Sigmoid colon (tissue), 7 donors: ENCODE measurements around the gene NTF3. TPM values are rescaled to one million over a fixed set of nuclear protein-coding genes. Genes with fewer than 3 reads are reported as not detected.

Source experiments
- DNase-seq: peaks from one replicate; pipeline ENCODE4 v3.0.0-alpha.2; 2019
- H3K27ac ChIP-seq, 4 donors: fragments of 200-600 bp; sonication (generic); one replicate each; pipeline ENCODE4 v1.5.1; 2016 to 2019; ENCODE audit warnings: mild to moderate bottlenecking in 1 of 4
- H3K27me3 ChIP-seq, 3 donors: fragments of 200-600 bp; sonication (generic); one replicate each; pipeline ENCODE4 v1.5.1; 2019; ENCODE audit warnings: mild to moderate bottlenecking in 1 of 3
- H3K36me3 ChIP-seq, 4 donors: fragments of 200-600 bp; sonication (generic); one replicate each; pipeline ENCODE4 v1.5.1; 2016 to 2019
- H3K4me1 ChIP-seq, 4 donors: fragments of 200-600 bp; sonication (generic); one replicate each; pipeline ENCODE4 v1.5.1; 2017 to 2019
- H3K4me3 ChIP-seq, 4 donors: fragments of 200-600 bp; sonication (generic); one replicate each; pipeline ENCODE4 v1.5.1; 2017 to 2019; ENCODE audit warnings: mild to moderate bottlenecking in 2 of 4, moderate library complexity in 1 of 4
- H3K9me3 ChIP-seq, 4 donors: fragments of 200-600 bp in 3 of 4; sonication (generic) in 3 of 4; one replicate each; pipeline versions ENCODE4 v1.5.1 to v1.6.1; 2013 to 2019
- EP300 ChIP-seq, 4 donors: sonication (generic); formaldehyde crosslinking; IDR thresholded peaks; one replicate each; pipeline ENCODE4 v1.6.1; 2017; ENCODE audit warnings: antibody characterized with exemption in 4 of 4
- POLR2A ChIP-seq, 2 donors: fragments of 450-650 bp; IDR thresholded peaks; one replicate each; pipeline ENCODE4 v1.6.1; 2016; ENCODE audit warnings: antibody characterized with exemption in 2 of 2, mild to moderate bottlenecking in 2 of 2, moderate library complexity in 2 of 2
- POLR2AphosphoS5 ChIP-seq, 4 donors: sonication (generic); formaldehyde crosslinking; IDR thresholded peaks; one replicate each; pipeline ENCODE4 v1.6.1; 2017; ENCODE audit warnings: antibody characterized with exemption in 4 of 4
- WGBS, 2 donors: extraction: QIAGEN DNeasy Blood & Tissue Kit; methylation state at CpG; one replicate each; pipeline ENCODE4 v1.1.7; 2013; 5-methylcytosine and 5-hydroxymethylcytosine counted together
- intact Hi-C: fragments of 100-400 bp; cut with DNase I; formaldehyde crosslinking; loops from one replicate; pipeline ENCODE4 v1.15.1; 2023
- polyA plus RNA-seq, 3 donors: library from polyadenylated mRNA; stranded (reverse); fragments of 200-250 nt; gene quantifications; one replicate each; pipeline ENCODE4 v1.2.3, GENCODE V29; 2013
- total RNA-seq, 4 donors: library from RNA; depleted of rRNA; stranded (reverse); fragments of >200 nt; gene quantifications; one replicate each; pipeline ENCODE4 v1.1.0, GENCODE V29; 2016
- TF ChIP-seq, protein P1 (sequence below), 4 experiments: fragments of 450-650 bp in 3 of 4; fragments of 200-600 bp in 1 of 4; IDR thresholded peaks; one replicate each; pipeline ENCODE4 v1.5.1; 2016 to 2019; ENCODE audit warnings: antibody characterized with exemption in 4 of 4, mild to moderate bottlenecking in 3 of 4, moderate library complexity in 2 of 4
- donor health status: healthy with polysubstance abuse.
- donor health status: Bipolar disorder and iron deficiency.
- donor health status: healthy.

NTF3 gene
- total and polyA plus RNA-seq, 7 donors = 0.71 to 1.8 (median 0.95) TPM; not detected in 2

DNA sequence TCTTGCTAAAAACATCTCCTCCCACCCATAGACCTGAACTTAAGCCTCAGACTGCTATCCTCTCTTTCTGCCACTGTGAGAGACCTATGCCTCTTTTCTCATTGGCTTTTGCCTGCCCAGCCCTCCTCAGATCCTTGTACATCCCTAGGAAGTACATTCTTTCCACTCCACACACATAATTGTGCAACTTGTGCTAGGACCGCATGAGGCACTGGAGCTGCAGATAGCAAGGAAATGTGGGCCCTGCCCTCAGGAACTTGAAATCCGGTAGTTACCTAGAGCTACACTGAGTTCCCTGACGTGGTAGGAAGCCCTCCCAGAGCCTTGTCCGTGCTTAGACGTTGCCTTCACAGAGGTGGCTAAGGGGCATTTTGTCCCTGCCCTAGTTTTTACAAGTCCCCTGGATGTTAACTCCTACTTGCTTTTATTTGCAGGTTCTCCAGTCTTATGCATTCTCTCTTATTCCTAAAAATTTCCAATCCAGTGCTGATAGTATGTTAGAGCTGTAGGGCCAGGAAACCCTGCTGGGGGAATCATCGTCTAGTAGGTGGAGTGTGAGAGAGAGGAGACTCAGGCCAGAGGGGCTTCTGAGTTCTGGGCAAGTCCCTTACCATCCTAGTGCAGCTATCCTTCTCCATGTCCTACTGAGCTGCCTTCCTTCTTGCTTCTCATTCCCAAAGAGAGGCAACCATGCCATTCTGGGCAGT, 41.3 kb downstream of the NTF3 start:
- no peaks in the 10 kb centered on the region for H3K9me3 ChIP-seq
- intact Hi-C loops = no loop called here
- no peaks in the 10 kb centered on the region for H3K27me3 ChIP-seq
- H3K4me3 ChIP-seq = no peak overlapping the region
- no peaks in the 10 kb centered on the region for H3K36me3 ChIP-seq
- H3K27ac ChIP-seq = no peak overlapping the region
- no peaks in the 10 kb centered on the region for H3K4me1 ChIP-seq
- 81 to 83% methylated on average over 6 of the region's 6 CpGs for WGBS, 2 donors
- TF ChIP-seq, protein P1, sequence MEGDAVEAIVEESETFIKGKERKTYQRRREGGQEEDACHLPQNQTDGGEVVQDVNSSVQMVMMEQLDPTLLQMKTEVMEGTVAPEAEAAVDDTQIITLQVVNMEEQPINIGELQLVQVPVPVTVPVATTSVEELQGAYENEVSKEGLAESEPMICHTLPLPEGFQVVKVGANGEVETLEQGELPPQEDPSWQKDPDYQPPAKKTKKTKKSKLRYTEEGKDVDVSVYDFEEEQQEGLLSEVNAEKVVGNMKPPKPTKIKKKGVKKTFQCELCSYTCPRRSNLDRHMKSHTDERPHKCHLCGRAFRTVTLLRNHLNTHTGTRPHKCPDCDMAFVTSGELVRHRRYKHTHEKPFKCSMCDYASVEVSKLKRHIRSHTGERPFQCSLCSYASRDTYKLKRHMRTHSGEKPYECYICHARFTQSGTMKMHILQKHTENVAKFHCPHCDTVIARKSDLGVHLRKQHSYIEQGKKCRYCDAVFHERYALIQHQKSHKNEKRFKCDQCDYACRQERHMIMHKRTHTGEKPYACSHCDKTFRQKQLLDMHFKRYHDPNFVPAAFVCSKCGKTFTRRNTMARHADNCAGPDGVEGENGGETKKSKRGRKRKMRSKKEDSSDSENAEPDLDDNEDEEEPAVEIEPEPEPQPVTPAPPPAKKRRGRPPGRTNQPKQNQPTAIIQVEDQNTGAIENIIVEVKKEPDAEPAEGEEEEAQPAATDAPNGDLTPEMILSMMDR (IDR thresholded peaks at IDR 0.05) = no peak
- TF ChIP-seq POLR2A (IDR thresholded peaks at IDR 0.05) = no peak
- TF ChIP-seq POLR2AphosphoS5 (IDR thresholded peaks at IDR 0.05) = no peak
- no peak for TF ChIP-seq EP300 (IDR thresholded peaks at IDR 0.05)
- DNase-seq = no peak

DNA sequence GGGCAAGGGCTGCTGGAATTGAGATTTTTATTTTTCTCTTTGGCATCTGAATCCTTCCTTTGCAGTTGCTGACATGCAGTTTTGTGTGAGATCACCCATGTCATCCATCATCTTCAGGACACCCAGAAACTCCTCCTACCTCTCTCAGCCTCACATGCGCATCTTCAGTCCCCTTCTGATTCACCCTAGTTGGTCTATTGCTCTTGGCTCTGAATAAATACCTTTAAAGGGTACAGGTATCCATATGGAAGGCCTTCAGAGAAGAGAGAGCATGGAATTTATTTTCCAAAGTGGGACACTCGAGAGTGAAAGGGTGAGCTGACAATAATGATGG, 41.8 kb downstream of the NTF3 start:
- H3K27me3 ChIP-seq = no peaks in the 10 kb centered on the region
- H3K4me1 ChIP-seq = no peaks in the 10 kb centered on the region
- TF ChIP-seq EP300 (IDR thresholded peaks at IDR 0.05) (no peak), POLR2A (IDR thresholded peaks at IDR 0.05) (no peak), POLR2AphosphoS5 (IDR thresholded peaks at IDR 0.05) (no peak)
- TF ChIP-seq, protein P1 (IDR thresholded peaks at IDR 0.05) = no peak
- H3K36me3 ChIP-seq = no peaks in the 10 kb centered on the region
- intact Hi-C loops = no loop called here
- H3K9me3 ChIP-seq = no peaks in the 10 kb centered on the region
- 92 to 96% methylated on average over 2 of the region's 2 CpGs for WGBS, 2 donors
- H3K4me3 ChIP-seq = no peak overlapping the region
- no peak overlapping the region for H3K27ac ChIP-seq
- no peak for DNase-seq

DNA sequence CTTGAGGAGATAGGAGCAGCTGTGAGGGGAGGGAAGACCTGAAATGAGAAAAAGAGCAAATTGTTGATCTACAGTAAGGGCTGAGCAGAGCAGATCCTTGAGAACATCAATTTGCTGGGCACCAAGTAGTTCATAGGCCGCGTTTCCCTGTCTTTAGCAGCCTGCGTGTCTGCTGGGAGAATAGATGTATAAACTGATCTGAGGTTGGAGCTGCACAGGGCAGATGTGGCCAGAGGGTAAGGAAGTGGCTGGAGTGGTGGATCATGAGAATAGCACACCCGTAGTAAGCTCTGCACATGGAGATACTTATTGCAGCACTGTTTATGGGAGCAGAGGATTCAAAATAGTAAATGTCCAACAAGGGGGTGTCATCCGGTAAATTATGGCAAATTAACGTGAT, 44.4 kb downstream of the NTF3 start:
- peaks cover 0 to 6% (median 0%) of the 10 kb centered on the region in 3 donors for H3K27me3 ChIP-seq
- DNase-seq = no peak
- TF ChIP-seq, protein P1 (IDR thresholded peaks at IDR 0.05) = no peak
- TF ChIP-seq POLR2AphosphoS5 (IDR thresholded peaks at IDR 0.05) = no peak
- TF ChIP-seq EP300 (IDR thresholded peaks at IDR 0.05) = no peak
- TF ChIP-seq POLR2A (IDR thresholded peaks at IDR 0.05) = no peak
- H3K4me3 ChIP-seq = no peak overlapping the region
- H3K36me3 ChIP-seq = no peaks in the 10 kb centered on the region
- H3K9me3 ChIP-seq = no peaks in the 10 kb centered on the region
- WGBS, 2 donors = 91 to 94% methylated on average over 6 of the region's 6 CpGs
- intact Hi-C loops = no loop called here
- no peaks in the 10 kb centered on the region for H3K4me1 ChIP-seq
- H3K27ac ChIP-seq = no peak overlapping the region

DNA sequence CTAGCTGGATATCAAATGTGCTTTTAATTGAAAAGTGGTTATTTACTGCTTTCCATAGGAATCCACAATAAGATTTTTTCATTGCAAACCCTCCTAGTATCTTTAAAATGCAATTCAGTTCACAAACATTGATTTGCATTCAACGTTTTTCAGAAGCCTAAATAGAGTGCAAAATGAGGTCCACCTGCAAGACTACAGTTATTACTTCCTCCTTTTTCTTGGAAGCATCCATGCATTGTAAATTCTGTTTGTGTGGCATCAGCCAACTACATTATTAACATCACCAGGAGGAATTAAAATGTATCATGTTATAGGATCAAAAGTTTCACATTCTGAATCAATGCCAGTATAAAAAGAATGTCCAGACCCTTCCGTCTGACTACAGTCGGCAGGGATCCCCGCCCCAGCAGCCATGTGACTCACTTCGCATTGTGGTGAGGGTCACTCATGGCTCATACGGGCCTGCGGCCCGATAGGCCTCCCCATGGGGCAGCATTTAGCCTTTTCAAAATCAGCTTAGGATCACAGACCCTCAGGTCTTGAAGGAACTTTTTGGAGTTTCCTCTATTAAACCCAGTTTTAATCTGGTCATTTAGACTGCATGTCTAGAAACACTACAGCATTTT, 46.3 kb downstream of the NTF3 start:
- H3K4me3 ChIP-seq = no peak overlapping the region
- 71 to 73% methylated on average over 8 of the region's 8 CpGs for WGBS, 2 donors
- no peak overlapping the region for H3K27ac ChIP-seq
- TF ChIP-seq, protein P1 (IDR thresholded peaks at IDR 0.05) = no peak
- no peak for TF ChIP-seq POLR2A (IDR thresholded peaks at IDR 0.05)
- TF ChIP-seq POLR2AphosphoS5 (IDR thresholded peaks at IDR 0.05) = no peak
- no peak for TF ChIP-seq EP300 (IDR thresholded peaks at IDR 0.05)
- no peaks in the 10 kb centered on the region for H3K9me3 ChIP-seq
- intact Hi-C loops = no loop called here
- no peaks in the 10 kb centered on the region for H3K36me3 ChIP-seq
- no peak for DNase-seq
- H3K4me1 ChIP-seq = no peaks in the 10 kb centered on the region
- H3K27me3 ChIP-seq = peaks cover 0 to 6% (median 0%) of the 10 kb centered on the region in 3 donors
